Measurements from ENCODE around the gene STAC3.

Gene STAC3

GRCh38 chr12:57211791-57212700 is 38.9 kb downstream of the STAC3 start:
- no peak for DNase-seq (ENCODE audit: low read depth in 2 of 2)

GRCh38 chr12:57210926-57211692 is 39.9 kb downstream of the STAC3 start:
- no peak for DNase-seq (ENCODE audit: low read depth in 2 of 2)

GRCh38 chr12:57210461-57210860 is 40.5 kb downstream of the STAC3 start:
- no peak for DNase-seq (ENCODE audit: low read depth in 2 of 2)

- DNase-seq (ENCODE audit: low read depth in 2 of 2), result no peak
Measured at GRCh38 chr12:57209916-57210315, 41.1 kb downstream of the STAC3 start.

- DNase-seq (ENCODE audit: low read depth in 2 of 2), result no peak
Measured at GRCh38 chr12:57208631-57209282, 42.2 kb downstream of the STAC3 start.

- no peak for DNase-seq (ENCODE audit: low read depth in 2 of 2)
Measured at GRCh38 chr12:57207731-57208630, 43.0 kb downstream of the STAC3 start.

GRCh38 chr12:57205931-57206330 is 45.1 kb downstream of the STAC3 start:
- DNase-seq (ENCODE audit: low read depth in 2 of 2), result no peak

GRCh38 chr12:57205186-57205585 is 45.8 kb downstream of the STAC3 start:
- DNase-seq (ENCODE audit: low read depth in 2 of 2), result no peak

GRCh38 chr12:57204454-57204853 is 46.5 kb downstream of the STAC3 start:
- no peak for DNase-seq (ENCODE audit: low read depth in 2 of 2)

GRCh38 chr12:57203791-57204190 is 47.2 kb downstream of the STAC3 start:
- DNase-seq (ENCODE audit: low read depth in 2 of 2), result no peak

GRCh38 chr12:57203201-57203600 is 47.8 kb downstream of the STAC3 start:
- no peak for DNase-seq (ENCODE audit: low read depth in 2 of 2)

- DNase-seq (ENCODE audit: low read depth in 2 of 2), result no peak
Measured at GRCh38 chr12:57202321-57202720, 48.7 kb downstream of the STAC3 start.

- no peak for DNase-seq (ENCODE audit: low read depth in 2 of 2)
Measured at GRCh38 chr12:57201631-57202030, 49.4 kb downstream of the STAC3 start.

- no peak for DNase-seq (ENCODE audit: low read depth in 2 of 2)
Measured at GRCh38 chr12:57201219-57201618, 49.8 kb downstream of the STAC3 start.

- DNase-seq (ENCODE audit: low read depth in 2 of 2), result no peak
Measured at GRCh38 chr12:57200497-57200896, 50.5 kb downstream of the STAC3 start.

GRCh38 chr12:57199191-57199590 is 51.8 kb downstream of the STAC3 start:
- no peak for DNase-seq (ENCODE audit: low read depth in 2 of 2)

- DNase-seq (ENCODE audit: low read depth in 2 of 2), result no peak
Measured at GRCh38 chr12:57198329-57198728, 52.7 kb downstream of the STAC3 start.

- no peak for DNase-seq (ENCODE audit: low read depth in 2 of 2)
Measured at GRCh38 chr12:57196956-57197355, 54.0 kb downstream of the STAC3 start.

- no peak for DNase-seq (ENCODE audit: low read depth in 2 of 2)
Measured at GRCh38 chr12:57196439-57196838, 54.5 kb downstream of the STAC3 start.

- no peak for DNase-seq (ENCODE audit: low read depth in 2 of 2)
Measured at GRCh38 chr12:57195611-57196371, 55.2 kb downstream of the STAC3 start.

- DNase-seq (ENCODE audit: low read depth in 2 of 2), result no peak
Measured at GRCh38 chr12:57195186-57195585, 55.8 kb downstream of the STAC3 start.

Data from stimulated activated CD8-positive, alpha-beta memory T cell treated with anti-CD3 and anti-CD28 coated beads, Interleukin-7, amount 100 ng/mL, for 1 hour (primary cell).